ENCODE measurements around the gene CHST14. TPM values are rescaled to one million over a fixed set of nuclear protein-coding genes. Genes with fewer than 3 reads are reported as not detected.

Gene CHST14
- total RNA-seq, 3 donors from 2014 or later (not counting 1 experiment from before 2014, with no cell fraction given), result 9.8 to 16.7 (median 12.9) TPM

GRCh38 chr15:40471105-40471807 lies 472 bp downstream of the CHST14 start:
- no peaks in the 10 kb centered on the region for H3K36me3 Mint-ChIP-seq
- no peaks in the 10 kb centered on the region for H3K9me3 Mint-ChIP-seq
- H3K4me1 ChIP-seq (ENCODE audit: control insufficient read depth, insufficient read depth, low read length), result peaks cover 21% of the 10 kb centered on the region
- no peaks in the 10 kb centered on the region for H3K27me3 ChIP-seq (ENCODE audit: control insufficient read depth, insufficient read depth, low read length)
- peak overlapping the region; percentile 73 to 89 for H3K27ac Mint-ChIP-seq
- no peaks in the 10 kb centered on the region for H3K27me3 Mint-ChIP-seq (ENCODE audit: low read depth in 2 of 2)
- H3K9me3 ChIP-seq (ENCODE audit: control insufficient read depth, insufficient read depth, low read length), result no peaks in the 10 kb centered on the region
- H3K36me3 ChIP-seq (ENCODE audit: control insufficient read depth, insufficient read depth, low read length), result peaks cover 4% of the 10 kb centered on the region
- intact Hi-C loops (cut with micrococcal nuclease), result loop anchor here (2.0 kb wide), 1 partner anchor 16 kb away; no protein-coding TSS in a partner anchor
- H3K27ac ChIP-seq (ENCODE audit: low read length), result peak overlapping the region; percentile 59
- ATAC-seq, result peak; percentile 52 to 60 (median 58)
- peak overlapping the region; percentile 89 for H3K4me3 Mint-ChIP-seq
- H3K4me3 ChIP-seq (ENCODE audit: low read length), result peak overlapping the region; percentile 54
- WGBS (ENCODE audit: insufficient coverage), result under 1% methylated on average over 58 of the region's 60 CpGs
- TF ChIP-seq CTCF (IDR thresholded peaks at IDR 0.05), result no peak
- DNase-seq, result peak; percentile 47 to 52
- peaks cover 7 to 14% of the 10 kb centered on the region in 2 donors for H3K4me1 Mint-ChIP-seq

- no peaks in the 10 kb centered on the region for H3K36me3 Mint-ChIP-seq
- H3K27ac Mint-ChIP-seq, result peak overlapping the region; percentile 73 to 89
- DNase-seq, result peak in 1 of 2 donors; percentile 50
- peak in 2 of 3 donors; percentile 15 to 17 for ATAC-seq
- H3K27me3 ChIP-seq (ENCODE audit: control insufficient read depth, insufficient read depth, low read length), result no peaks in the 10 kb centered on the region
- H3K4me3 ChIP-seq (ENCODE audit: low read length), result peak overlapping the region; percentile 54
- no peaks in the 10 kb centered on the region for H3K27me3 Mint-ChIP-seq (ENCODE audit: low read depth in 2 of 2)
- TF ChIP-seq CTCF (IDR thresholded peaks at IDR 0.05), result no peak
- intact Hi-C loops (cut with micrococcal nuclease), result loop anchor here (2.0 kb wide), 1 partner anchor 17 kb away; no protein-coding TSS in a partner anchor
- H3K4me1 ChIP-seq (ENCODE audit: control insufficient read depth, insufficient read depth, low read length), result peaks cover 21% of the 10 kb centered on the region
- WGBS (ENCODE audit: insufficient coverage), result 7% methylated on average over 16 of the region's 16 CpGs
- peak overlapping the region; percentile 59 for H3K27ac ChIP-seq (ENCODE audit: low read length)
- H3K4me1 Mint-ChIP-seq, result peaks cover 7 to 14% of the 10 kb centered on the region in 2 donors
- H3K9me3 Mint-ChIP-seq, result no peaks in the 10 kb centered on the region
- no peaks in the 10 kb centered on the region for H3K9me3 ChIP-seq (ENCODE audit: control insufficient read depth, insufficient read depth, low read length)
- H3K4me3 Mint-ChIP-seq, result peak overlapping the region; percentile 89
- peaks cover 3% of the 10 kb centered on the region for H3K36me3 ChIP-seq (ENCODE audit: control insufficient read depth, insufficient read depth, low read length)
Observed at GRCh38 chr15:40471808-40472150, 995 bp downstream of the CHST14 start.

GRCh38 chr15:40472171-40472727 lies 1.5 kb downstream of the CHST14 start:
- Mint-ChIP-seq H3K4me3 (peak overlapping the region; percentile 89), H3K9me3 (no peaks in the 10 kb centered on the region)

More at GRCh38 chr15:40472171-40472727, 1.5 kb downstream of the CHST14 start:
- DNase-seq, result no peak
- Mint-ChIP-seq H3K27me3 (ENCODE audit: low read depth in 2 of 2) (no peaks in the 10 kb centered on the region), H3K27ac (peak overlapping the region; percentile 38 to 89), H3K36me3 (no peaks in the 10 kb centered on the region), H3K4me1 (peaks cover 7 to 14% of the 10 kb centered on the region in 2 donors)
- Histone ChIP-seq H3K9me3 (ENCODE audit: control insufficient read depth, insufficient read depth, low read length) (no peaks in the 10 kb centered on the region), H3K27me3 (ENCODE audit: control insufficient read depth, insufficient read depth, low read length) (no peaks in the 10 kb centered on the region), H3K4me1 (ENCODE audit: control insufficient read depth, insufficient read depth, low read length) (peaks cover 21% of the 10 kb centered on the region), H3K4me3 (ENCODE audit: low read length) (no peak overlapping the region), H3K27ac (ENCODE audit: low read length) (no peak overlapping the region), H3K36me3 (ENCODE audit: control insufficient read depth, insufficient read depth, low read length) (no peaks in the 10 kb centered on the region)
- no peak for ATAC-seq
- intact Hi-C loops (cut with micrococcal nuclease), result no loop called here
- TF ChIP-seq CTCF (IDR thresholded peaks at IDR 0.05), result no peak
- 71% methylated on average over 9 of the region's 9 CpGs for WGBS (ENCODE audit: insufficient coverage)

Data from natural killer cell (primary cell).